ENCODE data around the gene ENDOV. TPM values are rescaled to one million over a fixed set of nuclear protein-coding genes. Genes with fewer than 3 reads are reported as not detected.

Gene ENDOV
- total and polyA plus RNA-seq, 11 donors: 4.2 to 16.2 (median 9.4) TPM

GRCh38 chr17:80473701-80474100 lies 58.7 kb downstream of the ENDOV start:
- intact Hi-C loops (cut with DNase I): no loop called here
- peaks cover 51 to 98% (median 71%) of the 10 kb centered on the region in 9 donors for H3K27me3 ChIP-seq

DNA sequence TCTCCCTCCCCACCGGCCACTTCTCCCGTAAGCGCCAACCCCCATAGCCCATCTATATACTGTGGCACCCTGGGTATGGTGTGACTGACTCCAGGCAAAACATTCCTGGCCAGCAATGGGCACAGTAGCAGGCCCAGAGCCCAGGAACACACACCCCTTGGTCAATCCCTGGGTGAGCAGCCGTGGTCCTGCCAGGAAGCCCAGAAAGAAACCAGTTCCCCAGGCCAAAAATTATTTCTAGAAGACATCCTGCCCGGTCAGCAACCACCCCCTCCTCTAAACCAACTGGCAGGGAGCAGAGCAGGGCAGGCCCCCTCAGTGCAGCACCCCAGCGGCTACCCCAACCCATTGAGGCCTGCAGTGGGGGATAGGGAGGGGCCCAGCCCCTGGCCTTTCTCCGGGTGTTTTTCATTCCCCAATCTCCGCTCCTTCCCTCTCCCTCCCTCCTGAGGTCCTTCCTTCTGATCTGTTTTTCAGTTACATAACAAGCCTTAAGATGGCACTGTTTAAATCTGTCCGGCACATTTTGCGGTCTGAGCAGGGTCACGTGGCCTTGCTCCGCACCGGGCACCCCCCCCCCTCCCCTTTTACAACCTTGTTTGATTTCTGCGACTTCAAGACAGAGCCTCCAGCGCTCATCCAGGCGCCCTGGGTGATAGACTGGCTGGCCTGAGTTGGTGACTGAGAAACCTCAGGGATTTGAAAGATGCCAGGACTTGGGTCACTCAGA lies 59.4 kb downstream of the ENDOV start:
- TF ChIP-seq CTCF (IDR thresholded peaks at IDR 0.05) (no peak), POLR2A (IDR thresholded peaks at IDR 0.05) (no peak)
- DNase-seq (no peak), ATAC-seq (no peak)
- Histone ChIP-seq H3K4me1 (peaks cover 0 to 49% (median 31%) of the 10 kb centered on the region in 12 donors), H3K27me3 (peaks cover 52 to 98% (median 74%) of the 10 kb centered on the region in 9 donors), H3K27ac (peak overlapping the region in 1 of 12 donors; percentile 82), H3K4me3 (no peak overlapping the region), H3K9me3 (no peaks in the 10 kb centered on the region), H3K36me3 (no peaks in the 10 kb centered on the region)
- WGBS, 4 donors: 16 to 22% (median 18%) methylated on average over 16 of the region's 16 CpGs
- intact Hi-C loops (cut with DNase I): no loop called here

More at GRCh38 chr17:80473701-80474100, 58.7 kb downstream of the ENDOV start:
- TF ChIP-seq POLR2A (IDR thresholded peaks at IDR 0.05) (no peak), CTCF (IDR thresholded peaks at IDR 0.05) (no peak)
- Histone ChIP-seq H3K4me3 (no peak overlapping the region), H3K36me3 (no peaks in the 10 kb centered on the region), H3K27ac (peak overlapping the region in 1 of 12 donors; percentile 82), H3K4me1 (peaks cover 0 to 45% (median 28%) of the 10 kb centered on the region in 12 donors), H3K9me3 (no peaks in the 10 kb centered on the region)
- WGBS, 4 donors: 36 to 51% (median 45%) methylated on average over 7 of the region's 7 CpGs
- DNase-seq (no peak), ATAC-seq (no peak)

DNA sequence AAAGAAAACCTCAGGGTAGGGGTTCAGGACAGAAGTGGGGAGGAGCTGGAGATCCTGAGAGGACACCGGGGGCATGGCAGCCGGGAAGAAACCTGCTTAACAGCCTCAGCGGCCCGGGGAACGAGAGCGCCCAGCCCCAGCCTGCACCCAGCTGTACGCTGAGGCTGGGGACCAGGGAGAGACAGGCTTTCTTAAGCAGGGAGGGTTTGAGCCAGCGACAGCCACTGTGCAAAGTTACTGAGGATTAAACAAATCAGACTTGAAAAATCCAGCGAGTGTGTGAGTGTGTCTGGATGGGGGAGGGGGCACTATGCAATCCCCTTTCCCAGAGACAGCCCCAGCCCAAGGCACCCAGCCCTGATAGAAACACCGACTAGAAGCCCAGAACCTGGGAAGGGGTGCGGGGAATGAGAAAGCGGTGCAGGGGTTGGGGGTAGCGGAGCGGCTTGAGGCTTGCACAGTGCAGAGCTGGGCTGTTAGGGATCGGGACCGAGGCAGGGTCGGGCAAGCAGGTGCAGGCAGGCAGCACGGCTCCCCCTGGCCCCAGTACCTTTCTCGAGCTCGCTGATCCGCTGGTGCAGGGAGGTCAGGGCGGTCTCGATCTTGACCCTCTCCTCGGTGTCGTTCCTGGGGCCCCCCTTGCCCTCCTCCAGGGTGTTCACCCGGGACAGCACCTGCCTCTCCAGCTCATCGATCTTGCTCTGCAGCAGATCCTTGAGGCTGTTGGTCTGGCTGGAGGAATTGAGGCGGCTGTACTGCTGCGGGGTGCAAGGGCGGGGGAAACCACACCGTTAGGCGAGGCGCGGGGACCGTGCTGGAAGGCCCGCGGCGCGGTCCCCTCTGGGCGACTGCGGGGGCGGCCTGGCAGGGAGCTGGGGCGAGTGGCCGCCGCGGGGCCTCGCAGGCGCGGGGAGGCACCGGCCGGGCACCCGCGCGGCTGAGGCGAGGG lies 60.3 kb downstream of the ENDOV start:
- H3K27me3 ChIP-seq: peaks cover 55 to 99% (median 76%) of the 10 kb centered on the region in 9 donors
- no peak for DNase-seq
- TF ChIP-seq POLR2A (IDR thresholded peaks at IDR 0.05) (no peak), CTCF (IDR thresholded peaks at IDR 0.05) (no peak)
- 3 to 9% (median 4%) methylated on average over 11 to 55 of the region's 55 CpGs for WGBS, 4 donors
- H3K4me3 ChIP-seq: peak overlapping the region in 7 of 12 donors; percentile 7 to 43 (median 34)
- intact Hi-C loops (cut with DNase I): loop anchor here in 1 of 10 donors (5.0 kb wide), 1 partner anchor 497 kb away; no protein-coding TSS in a partner anchor
- no peak for ATAC-seq
- no peaks in the 10 kb centered on the region for H3K9me3 ChIP-seq
- H3K4me1 ChIP-seq: peaks cover 0 to 49% (median 31%) of the 10 kb centered on the region in 12 donors
- peak overlapping the region in 1 of 12 donors; percentile 82 for H3K27ac ChIP-seq
- no peaks in the 10 kb centered on the region for H3K36me3 ChIP-seq
